ENCODE measurements around the gene RANBP1.
A peak's percentile ranks its signal among the peaks of the same experiment; 100 is the strongest.

The RANBP1 gene

GRCh38 chr22:20117633-20118299 lies 1.9 kb downstream of the RANBP1 start:
- H2AFZ ChIP-seq (ENCODE audit: low read length): no peak overlapping the region
- H3K9me2 ChIP-seq (replicated peaks; ENCODE audit: low read depth, low read length): no peaks in the 10 kb centered on the region
- H3K4me2 ChIP-seq (ENCODE audit: low read depth, low read length, poor library complexity, severe bottlenecking): peak overlapping the region; percentile 97
- peak overlapping the region; percentile 99 for H3K9ac ChIP-seq (ENCODE audit: low read depth, low read length, poor library complexity, severe bottlenecking)
- H3K4me1 ChIP-seq (ENCODE audit: insufficient read depth, low read length, poor library complexity, severe bottlenecking): peaks cover 50% of the 10 kb centered on the region
- TF ChIP-seq EZH2phosphoT487 (IDR thresholded peaks at IDR 0.05; ENCODE audit: borderline replicate concordance) (no peak), CTCF (conservative IDR thresholded peaks at IDR 0.05; ENCODE audit: low read length) (no peak)
- peaks cover 57% of the 10 kb centered on the region for H4K20me1 ChIP-seq (ENCODE audit: insufficient read depth, low read length, poor library complexity, severe bottlenecking)
- H3K4me3 ChIP-seq (ENCODE audit: low read length, poor library complexity, severe bottlenecking): peak overlapping the region; percentile 98
- peaks cover 50% of the 10 kb centered on the region; the same call in 1 of the 2 replicates for H3K36me3 ChIP-seq (ENCODE audit: insufficient read depth, low read length)
- no peaks in the 10 kb centered on the region for H3F3A ChIP-seq (ENCODE audit: low read depth)
- H3K79me2 ChIP-seq (ENCODE audit: insufficient read depth, low read length): peaks cover 87% of the 10 kb centered on the region
- no peaks in the 10 kb centered on the region for H3K27me3 ChIP-seq (ENCODE audit: insufficient read depth, low read length, poor library complexity, severe bottlenecking)
- no peaks in the 10 kb centered on the region for H3K9me3 ChIP-seq (ENCODE audit: insufficient read depth, low read depth, low read length)

GRCh38 chr22:20118300-20119020 lies 2.6 kb downstream of the RANBP1 start:
- TF ChIP-seq CTCF (conservative IDR thresholded peaks at IDR 0.05; ENCODE audit: low read length): no peak
- TF ChIP-seq EZH2phosphoT487 (IDR thresholded peaks at IDR 0.05; ENCODE audit: borderline replicate concordance): no peak
- peak overlapping the region; percentile 99 for H3K9ac ChIP-seq (ENCODE audit: low read depth, low read length, poor library complexity, severe bottlenecking)
- H3K4me3 ChIP-seq (ENCODE audit: low read length, poor library complexity, severe bottlenecking): peak overlapping the region; percentile 98
- H3F3A ChIP-seq (ENCODE audit: low read depth): no peaks in the 10 kb centered on the region
- no peaks in the 10 kb centered on the region for H3K9me3 ChIP-seq (ENCODE audit: insufficient read depth, low read depth, low read length)
- H3K36me3 ChIP-seq (ENCODE audit: insufficient read depth, low read length): peaks cover 55% of the 10 kb centered on the region; the same call in 1 of the 2 replicates
- peak overlapping the region; percentile 97 for H3K4me2 ChIP-seq (ENCODE audit: low read depth, low read length, poor library complexity, severe bottlenecking)
- H2AFZ ChIP-seq (ENCODE audit: low read length): no peak overlapping the region
- H3K79me2 ChIP-seq (ENCODE audit: insufficient read depth, low read length): peaks cover 94% of the 10 kb centered on the region
- H3K27me3 ChIP-seq (ENCODE audit: insufficient read depth, low read length, poor library complexity, severe bottlenecking): no peaks in the 10 kb centered on the region
- H3K4me1 ChIP-seq (ENCODE audit: insufficient read depth, low read length, poor library complexity, severe bottlenecking): peaks cover 50% of the 10 kb centered on the region
- peaks cover 59% of the 10 kb centered on the region for H4K20me1 ChIP-seq (ENCODE audit: insufficient read depth, low read length, poor library complexity, severe bottlenecking)
- no peaks in the 10 kb centered on the region for H3K9me2 ChIP-seq (replicated peaks; ENCODE audit: low read depth, low read length)

DNA sequence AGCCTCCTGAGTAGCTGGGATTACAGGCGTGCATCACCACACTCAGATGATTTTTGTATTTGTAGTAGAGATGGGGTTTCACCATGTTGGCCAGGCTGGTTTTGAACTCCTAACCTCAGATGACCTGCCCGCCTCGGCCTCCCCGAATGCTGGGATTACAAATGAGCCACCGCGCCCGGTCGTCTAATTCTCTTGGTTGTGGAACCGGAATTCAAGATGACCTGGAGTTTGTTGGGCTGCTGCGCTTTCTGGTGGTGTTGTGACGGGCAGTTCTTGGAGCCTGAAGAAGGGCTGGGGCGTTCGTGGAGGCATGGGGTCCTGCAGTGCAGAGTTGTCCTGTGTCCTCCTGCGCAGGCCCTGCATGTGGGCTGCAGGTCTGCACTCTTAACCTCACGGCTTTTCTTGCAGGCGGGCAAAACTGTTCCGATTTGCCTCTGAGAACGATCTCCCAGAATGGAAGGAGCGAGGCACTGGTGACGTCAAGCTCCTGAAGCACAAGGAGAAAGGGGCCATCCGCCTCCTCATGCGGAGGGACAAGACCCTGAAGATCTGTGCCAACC lies 6.0 kb downstream of the RANBP1 start:
- Histone ChIP-seq H3K9me3 (ENCODE audit: insufficient read depth, low read depth, low read length) (no peaks in the 10 kb centered on the region), H3K27me3 (ENCODE audit: insufficient read depth, low read length, poor library complexity, severe bottlenecking) (no peaks in the 10 kb centered on the region), H3K9me2 (replicated peaks; ENCODE audit: low read depth, low read length) (no peaks in the 10 kb centered on the region), H2AFZ (ENCODE audit: low read length) (no peak overlapping the region), H3K9ac (ENCODE audit: low read depth, low read length, poor library complexity, severe bottlenecking) (peak overlapping the region; percentile 39), H3F3A (ENCODE audit: low read depth) (no peaks in the 10 kb centered on the region), H3K79me2 (ENCODE audit: insufficient read depth, low read length) (peaks cover 75% of the 10 kb centered on the region), H4K20me1 (ENCODE audit: insufficient read depth, low read length, poor library complexity, severe bottlenecking) (peaks cover 72% of the 10 kb centered on the region), H3K4me1 (ENCODE audit: insufficient read depth, low read length, poor library complexity, severe bottlenecking) (peaks cover 36% of the 10 kb centered on the region), H3K4me2 (ENCODE audit: low read depth, low read length, poor library complexity, severe bottlenecking) (peak overlapping the region; percentile 57), H3K4me3 (ENCODE audit: low read length, poor library complexity, severe bottlenecking) (peak overlapping the region; percentile 40), H3K36me3 (ENCODE audit: insufficient read depth, low read length) (peaks cover 75% of the 10 kb centered on the region; the same call in 1 of the 2 replicates)
- no peak for TF ChIP-seq CTCF (conservative IDR thresholded peaks at IDR 0.05; ENCODE audit: low read length)
- no peak for TF ChIP-seq EZH2phosphoT487 (IDR thresholded peaks at IDR 0.05; ENCODE audit: borderline replicate concordance)
